CD4-positive, CD25-positive, alpha-beta regulatory T cell (primary cell): ENCODE measurements around the gene OR6X1. TPM values are rescaled to one million over a fixed set of nuclear protein-coding genes. Genes with fewer than 3 reads are reported as not detected.
A peak's percentile ranks its signal among the peaks of the same experiment; 100 is the strongest.
"Not testable (repeated sequence)": the region's sequence is repeated elsewhere in the genome, so short reads cannot be mapped to it uniquely, and the experiment has no call there.

Source experiments
- ATAC-seq, 2 donors: fragments of 150-1000 bp; cut with Tn5 transposase; one replicate each; pipeline ENCODE4 v1.10.0; 2021; ENCODE audit warnings: low read depth in 2 of 2, moderate number of reproducible peaks in 2 of 2, moderate library complexity in 1 of 2
- DNase-seq, 3 donors: peaks; one replicate each; pipeline versions ENCODE4 v3.0.0 to v3.0.0-alpha.2; 2012 to 2022; ENCODE audit warnings: mixed read lengths in 1 of 3
- H3K27ac ChIP-seq: one replicate; pipeline ENCODE4 v1.7.0; 2013; ENCODE audit warnings: mild to moderate bottlenecking, low read length; ENCODE audit not compliant: insufficient read depth, poor library complexity, severe bottlenecking
- H3K27me3 ChIP-seq: one replicate; pipeline ENCODE4 v1.7.0; 2013; ENCODE audit warnings: low read length; ENCODE audit not compliant: control insufficient read depth, insufficient read depth
- H3K36me3 ChIP-seq: one replicate; pipeline ENCODE4 v1.7.0; 2013; ENCODE audit warnings: mild to moderate bottlenecking, low read length, moderate library complexity; ENCODE audit not compliant: control insufficient read depth, insufficient read depth
- H3K4me1 ChIP-seq: 2 replicates; pipeline ENCODE4 v1.7.0; 2013; ENCODE audit warnings: mild to moderate bottlenecking, low read length; ENCODE audit not compliant: insufficient read depth, control insufficient read depth, poor library complexity, severe bottlenecking
- H3K4me3 ChIP-seq: one replicate; pipeline ENCODE4 v1.7.0; 2013; ENCODE audit warnings: low read depth, mild to moderate bottlenecking, low read length, moderate library complexity
- H3K9me3 ChIP-seq, 2 experiments: 1 replicate in 1 of 2; 2 replicates in 1 of 2; pipeline ENCODE4 v1.7.0; 2013; ENCODE audit warnings: low read length in 2 of 2, mild to moderate bottlenecking in 1 of 2, moderate library complexity in 1 of 2; ENCODE audit not compliant: control insufficient read depth in 2 of 2
- H3K27ac Mint-ChIP-seq, 3 donors: one replicate each; pipeline ENCODE4 v1.8.0; 2020 to 2022; ENCODE audit warnings: mild to moderate bottlenecking in 3 of 3, mixed read lengths in 3 of 3, moderate library complexity in 2 of 3
- H3K27me3 Mint-ChIP-seq: one replicate; pipeline ENCODE4 v1.8.0; 2022; ENCODE audit warnings: mild to moderate bottlenecking, mixed read lengths
- H3K36me3 Mint-ChIP-seq: one replicate; pipeline ENCODE4 v1.8.0; 2020; ENCODE audit warnings: mixed read lengths
- H3K4me1 Mint-ChIP-seq, 4 donors: one replicate each; pipeline ENCODE4 v1.8.0; 2020 to 2022; ENCODE audit warnings: mixed read lengths in 4 of 4, mild to moderate bottlenecking in 1 of 4
- H3K4me3 Mint-ChIP-seq, 4 donors: one replicate each; pipeline ENCODE4 v1.8.0; 2020 to 2022; ENCODE audit warnings: mild to moderate bottlenecking in 4 of 4, mixed read lengths in 4 of 4, moderate library complexity in 3 of 4
- H3K9me3 Mint-ChIP-seq, 7 donors: one replicate each; pipeline ENCODE4 v1.8.0; 2020 to 2022; ENCODE audit warnings: mixed read lengths in 7 of 7, mild to moderate bottlenecking in 3 of 7, moderate library complexity in 2 of 7
- polyA plus RNA-seq, 4 donors: library from polyadenylated mRNA; unstranded; fragments of 300-500 nt; fragmentation: Illumina TruSeq; gene quantifications; one replicate each; pipeline ENCODE4 v1.2.3, GENCODE V29; 2021
- total RNA-seq: library from RNA; stranded (reverse); gene quantifications from one replicate; pipeline ENCODE4 v1.2.3, GENCODE V29; 2022

Gene OR6X1
- total and polyA plus RNA-seq, 5 donors from 2014 or later = not detected

- Histone ChIP-seq H3K36me3 (no peaks in the 10 kb centered on the region), H3K4me1 (no peaks in the 10 kb centered on the region), H3K27ac (no peak overlapping the region), H3K9me3 (no peaks in the 10 kb centered on the region), H3K27me3 (peaks cover 18% of the 10 kb centered on the region), H3K4me3 (no peak overlapping the region)
- Mint-ChIP-seq H3K4me3 (no peak overlapping the region), H3K9me3 (peaks cover 0 to 9% (median 2%) of the 10 kb centered on the region in 7 donors), H3K4me1 (peaks cover 0 to 11% (median 5%) of the 10 kb centered on the region in 4 donors), H3K27me3 (peaks cover 38% of the 10 kb centered on the region), H3K36me3 (no peaks in the 10 kb centered on the region), H3K27ac (no peak overlapping the region)
- DNase-seq (no peak), ATAC-seq (no peak)
Observed at GRCh38 chr11:123751781-123752180, 2.5 kb downstream of the OR6X1 start.

GRCh38 chr11:123748349-123748748, 6.0 kb downstream of the OR6X1 start:
- H3K4me1 ChIP-seq, H3K27ac ChIP-seq, H3K9me3 Mint-ChIP-seq, ATAC-seq, H3K36me3 ChIP-seq, H3K4me3 ChIP-seq, H3K4me3 Mint-ChIP-seq, H3K4me1 Mint-ChIP-seq, H3K9me3 ChIP-seq, H3K36me3 Mint-ChIP-seq, H3K27ac Mint-ChIP-seq, DNase-seq: not testable (repeated sequence)
- H3K27me3 Mint-ChIP-seq = peaks cover 47% of the 10 kb centered on the region
- H3K27me3 ChIP-seq = peaks cover 18% of the 10 kb centered on the region

- no peaks in the 10 kb centered on the region for H3K9me3 ChIP-seq
- ATAC-seq (no peak), DNase-seq (no peak)
- H3K4me3 Mint-ChIP-seq = no peak overlapping the region
- no peak overlapping the region for H3K4me3 ChIP-seq
- H3K27ac ChIP-seq = no peak overlapping the region
- peaks cover 33% of the 10 kb centered on the region for H3K27me3 Mint-ChIP-seq
- H3K27me3 ChIP-seq = peaks cover 11% of the 10 kb centered on the region
- peak overlapping the region in 1 of 3 donors; percentile 13 for H3K27ac Mint-ChIP-seq
- no peaks in the 10 kb centered on the region for H3K36me3 ChIP-seq
- H3K4me1 Mint-ChIP-seq = peaks cover under 1 to 17% (median 12%) of the 10 kb centered on the region in 4 donors
- no peaks in the 10 kb centered on the region for H3K36me3 Mint-ChIP-seq
- H3K9me3 Mint-ChIP-seq = peaks cover 0 to 9% (median 3%) of the 10 kb centered on the region in 7 donors
- peaks cover 9% of the 10 kb centered on the region for H3K4me1 ChIP-seq
Observed at GRCh38 chr11:123745764-123746451, 8.4 kb downstream of the OR6X1 start.

GRCh38 chr11:123742724-123743120, 11.6 kb downstream of the OR6X1 start:
- no peak for ATAC-seq

GRCh38 chr11:123742031-123742723, 12.1 kb downstream of the OR6X1 start:
- Histone ChIP-seq H3K27me3 (peaks cover 1% of the 10 kb centered on the region), H3K4me3 (peak overlapping the region; percentile 95), H3K36me3 (peaks cover 4% of the 10 kb centered on the region), H3K9me3 (no peaks in the 10 kb centered on the region), H3K27ac (peak overlapping the region; percentile 78), H3K4me1 (peaks cover 23% of the 10 kb centered on the region)
- peaks cover 10% of the 10 kb centered on the region for H3K27me3 Mint-ChIP-seq
- peaks cover 0 to 6% (median 0%) of the 10 kb centered on the region in 7 donors for H3K9me3 Mint-ChIP-seq
- peak overlapping the region; percentile 88 to 95 (median 94) for H3K27ac Mint-ChIP-seq
- ATAC-seq (no peak), DNase-seq (no peak)
- peaks cover 11 to 54% (median 33%) of the 10 kb centered on the region in 4 donors for H3K4me1 Mint-ChIP-seq
- H3K4me3 Mint-ChIP-seq = peak overlapping the region; percentile 90 to 99 (median 98)
- H3K36me3 Mint-ChIP-seq = peaks cover 17% of the 10 kb centered on the region

More at GRCh38 chr11:123742724-123743120, 11.6 kb downstream of the OR6X1 start:
- Mint-ChIP-seq H3K9me3 (peaks cover 0 to 7% (median 0%) of the 10 kb centered on the region in 7 donors), H3K36me3 (peaks cover 12% of the 10 kb centered on the region), H3K4me3 (peak overlapping the region; percentile 90 to 99 (median 98)), H3K4me1 (peaks cover 11 to 48% (median 30%) of the 10 kb centered on the region in 4 donors), H3K27ac (peak overlapping the region; percentile 8 to 95 (median 94)), H3K27me3 (peaks cover 16% of the 10 kb centered on the region)
- Histone ChIP-seq H3K4me1 (peaks cover 23% of the 10 kb centered on the region), H3K9me3 (no peaks in the 10 kb centered on the region), H3K27ac (no peak overlapping the region), H3K36me3 (peaks cover 2% of the 10 kb centered on the region), H3K4me3 (peak overlapping the region; percentile 95), H3K27me3 (peaks cover 1% of the 10 kb centered on the region)
- DNase-seq = no peak

- Histone ChIP-seq H3K4me3 (peak within 1 kb of the TSS; percentile 95), H3K27ac (peak within 1 kb of the TSS; percentile 78), H3K27me3 (no peaks in the 10 kb centered on the region), H3K4me1 (peaks cover 23% of the 10 kb centered on the region), H3K36me3 (peaks cover 12% of the 10 kb centered on the region), H3K9me3 (no peaks in the 10 kb centered on the region)
- Mint-ChIP-seq H3K27me3 (peaks cover 9% of the 10 kb centered on the region), H3K9me3 (peaks cover 0 to 4% (median 0%) of the 10 kb centered on the region in 7 donors), H3K4me1 (peaks cover 16 to 55% (median 40%) of the 10 kb centered on the region in 4 donors), H3K27ac (peak within 1 kb of the TSS; percentile 88 to 95 (median 94)), H3K36me3 (peaks cover 18% of the 10 kb centered on the region), H3K4me3 (peak within 1 kb of the TSS; percentile 90 to 99 (median 98))
- ATAC-seq = peak; percentile 96 to 97
- DNase-seq = peak; percentile 86 to 94 (median 90)
Observed at GRCh38 chr11:123741159-123742030, 12.9 kb downstream of the OR6X1 start, which contains the start of gene ZNF202. Gene ZNF202, minus strand, starts transcription at chr11:123741660. Its CDS starts 10,772 bp downstream, at chr11:123730888.

GRCh38 chr11:123740787-123741158, 13.5 kb downstream of the OR6X1 start:
- H3K36me3 Mint-ChIP-seq = peaks cover 22% of the 10 kb centered on the region
- Histone ChIP-seq H3K4me1 (peaks cover 23% of the 10 kb centered on the region), H3K4me3 (peak overlapping the region; percentile 78), H3K36me3 (peaks cover 13% of the 10 kb centered on the region), H3K9me3 (no peaks in the 10 kb centered on the region), H3K27ac (peak overlapping the region; percentile 78), H3K27me3 (no peaks in the 10 kb centered on the region)
- peaks cover 0 to 1% (median 0%) of the 10 kb centered on the region in 7 donors for H3K9me3 Mint-ChIP-seq
- H3K4me3 Mint-ChIP-seq = peak overlapping the region; percentile 90 to 99 (median 98)
- H3K4me1 Mint-ChIP-seq = peaks cover 17 to 58% (median 40%) of the 10 kb centered on the region in 4 donors
- DNase-seq (no peak), ATAC-seq (no peak)
- H3K27ac Mint-ChIP-seq = peak overlapping the region; percentile 58 to 95 (median 92)
- peaks cover 6% of the 10 kb centered on the region for H3K27me3 Mint-ChIP-seq
